Bronchial epithelial cell (primary cell): ENCODE measurements around the gene KLKB1. TPM values are rescaled to one million over a fixed set of nuclear protein-coding genes. Genes with fewer than 3 reads are reported as not detected.

ENCODE experiments used
- DNase-seq: peaks from one replicate; pipeline ENCODE4 v3.0.0-alpha.2; 2010; ENCODE audit warnings: low read depth
- FAIRE-seq: peaks from 2 replicates; lab custom pipeline; 2011; peaks lifted over from hg19 to GRCh38; lab: Jason Lieb, UNC
- H3K27me3 ChIP-seq: 2 replicates; pipeline ENCODE4 v1.5.1; 2011; ENCODE audit warnings: low read length; ENCODE audit not compliant: control insufficient read depth, insufficient read depth
- H3K36me3 ChIP-seq: 2 replicates; pipeline ENCODE4 v1.5.1; 2011; ENCODE audit warnings: low read length; ENCODE audit not compliant: control insufficient read depth, insufficient read depth
- H3K4me3 ChIP-seq: 2 replicates; pipeline ENCODE4 v1.5.1; 2011; ENCODE audit warnings: mild to moderate bottlenecking, low read depth, low read length, control low read depth
- total RNA-seq: library from RNA; depleted of rRNA; stranded (reverse); fragments of >200 nt; gene quantifications from 2 replicates; pipeline ENCODE4 v1.2.1, GENCODE V29; 2014
- TF ChIP-seq, protein P1 (sequence below): IDR thresholded peaks from 2 replicates; pipeline ENCODE4 v1.5.1; 2011; ENCODE audit warnings: mild to moderate bottlenecking, moderate library complexity, low read length, control low read depth, inconsistent platforms; ENCODE audit not compliant: insufficient read depth, severe bottlenecking

KLKB1 gene
- total RNA-seq, 1 donor from 2014 or later: not detected

DNA sequence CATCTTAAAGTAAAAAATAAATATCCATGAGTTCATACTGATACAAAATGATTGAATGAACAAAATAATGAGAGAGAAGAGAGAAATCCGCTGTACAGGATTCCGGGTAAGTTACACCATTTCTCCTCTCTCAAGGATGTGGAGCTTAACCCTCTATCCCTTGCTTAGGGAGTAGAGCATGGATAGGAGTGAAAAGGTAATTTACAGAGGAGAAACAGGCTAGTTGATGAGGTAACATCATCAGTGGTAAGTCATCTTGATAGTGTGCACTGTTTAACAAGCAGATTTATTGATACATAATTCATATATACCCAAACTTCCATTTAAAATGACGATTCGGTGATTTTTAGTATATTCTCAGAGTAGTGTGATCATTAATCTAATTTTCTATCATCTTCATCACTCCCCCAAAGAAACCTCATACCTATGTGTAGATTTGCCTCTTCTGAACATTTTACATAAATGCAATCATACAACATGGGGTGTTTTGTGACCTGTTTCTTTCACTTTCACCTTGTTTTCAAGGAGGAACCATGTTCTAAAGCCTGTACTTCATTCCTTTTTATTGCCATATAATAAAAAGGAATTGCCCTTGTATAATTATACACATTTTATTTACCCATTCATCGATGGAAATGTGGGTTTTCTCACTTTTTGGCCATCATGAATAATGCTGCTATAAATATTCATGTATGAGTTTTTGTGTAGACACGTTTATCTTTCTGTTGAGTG is 73.5 kb downstream of the KLKB1 start:
- no peak for FAIRE-seq

DNA sequence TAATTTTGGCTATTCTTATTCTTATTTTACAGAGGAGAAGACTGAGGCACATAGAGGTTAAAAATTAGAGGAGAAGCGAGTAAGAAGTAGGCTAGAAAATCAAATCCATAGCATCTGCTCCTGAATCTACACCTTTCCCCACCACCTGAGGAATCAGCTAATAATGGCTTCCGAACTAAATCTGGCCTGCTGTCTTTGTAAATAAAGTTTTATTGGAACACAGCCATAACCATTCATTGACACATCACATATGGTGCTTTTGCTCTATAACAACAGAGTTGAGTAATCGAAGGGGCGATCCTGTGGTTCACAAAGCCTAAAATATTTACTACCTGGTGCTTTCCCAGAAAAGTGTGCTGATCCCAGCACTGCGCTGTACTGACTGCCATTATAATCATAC is 76.9 kb downstream of the KLKB1 start:
- FAIRE-seq (no peak), DNase-seq (no peak)
- Histone ChIP-seq H3K27me3 (peaks cover 2% of the 10 kb centered on the region), H3K36me3 (no peaks in the 10 kb centered on the region), H3K4me3 (no peak overlapping the region)
- TF ChIP-seq, protein P1, sequence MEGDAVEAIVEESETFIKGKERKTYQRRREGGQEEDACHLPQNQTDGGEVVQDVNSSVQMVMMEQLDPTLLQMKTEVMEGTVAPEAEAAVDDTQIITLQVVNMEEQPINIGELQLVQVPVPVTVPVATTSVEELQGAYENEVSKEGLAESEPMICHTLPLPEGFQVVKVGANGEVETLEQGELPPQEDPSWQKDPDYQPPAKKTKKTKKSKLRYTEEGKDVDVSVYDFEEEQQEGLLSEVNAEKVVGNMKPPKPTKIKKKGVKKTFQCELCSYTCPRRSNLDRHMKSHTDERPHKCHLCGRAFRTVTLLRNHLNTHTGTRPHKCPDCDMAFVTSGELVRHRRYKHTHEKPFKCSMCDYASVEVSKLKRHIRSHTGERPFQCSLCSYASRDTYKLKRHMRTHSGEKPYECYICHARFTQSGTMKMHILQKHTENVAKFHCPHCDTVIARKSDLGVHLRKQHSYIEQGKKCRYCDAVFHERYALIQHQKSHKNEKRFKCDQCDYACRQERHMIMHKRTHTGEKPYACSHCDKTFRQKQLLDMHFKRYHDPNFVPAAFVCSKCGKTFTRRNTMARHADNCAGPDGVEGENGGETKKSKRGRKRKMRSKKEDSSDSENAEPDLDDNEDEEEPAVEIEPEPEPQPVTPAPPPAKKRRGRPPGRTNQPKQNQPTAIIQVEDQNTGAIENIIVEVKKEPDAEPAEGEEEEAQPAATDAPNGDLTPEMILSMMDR: no peak

More for the DNA sequence above, 73.5 kb downstream of the KLKB1 start:
- no peak overlapping the region for H3K4me3 ChIP-seq
- no peak for DNase-seq
- TF ChIP-seq, protein P1: no peak
- H3K36me3 ChIP-seq: no peaks in the 10 kb centered on the region
- no peaks in the 10 kb centered on the region for H3K27me3 ChIP-seq

DNA sequence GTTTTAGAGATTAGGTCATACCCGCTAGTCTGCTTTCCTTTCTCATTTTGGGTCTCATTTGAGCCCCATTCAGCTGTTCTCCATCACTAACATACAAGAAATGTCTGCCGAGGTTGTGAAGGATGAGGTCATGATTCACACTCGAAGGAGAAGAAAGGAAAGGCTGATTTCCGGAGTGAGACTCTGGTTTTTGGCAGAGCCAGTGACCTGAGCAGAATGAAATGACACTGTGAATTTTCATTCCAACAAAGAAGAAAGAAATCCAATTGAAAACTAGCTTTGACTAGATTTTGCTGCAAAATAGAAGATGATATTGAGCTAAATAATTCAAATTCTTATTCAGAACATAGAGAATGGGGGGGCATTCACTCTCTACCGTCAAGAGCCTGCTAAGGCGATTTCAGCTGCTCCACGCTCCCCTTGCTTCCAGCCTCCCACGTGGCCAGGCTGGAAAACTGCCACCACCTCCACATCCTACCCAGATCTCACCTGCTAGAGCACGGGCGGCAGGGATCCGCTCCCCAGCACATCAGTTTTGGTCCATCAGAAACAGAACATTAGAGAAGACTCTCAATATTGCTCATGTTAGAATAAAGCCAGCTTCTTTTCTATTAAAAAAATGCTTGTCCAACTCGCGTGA is 77.7 kb downstream of the KLKB1 start:
- no peak overlapping the region for H3K4me3 ChIP-seq
- FAIRE-seq (no peak), DNase-seq (no peak)
- TF ChIP-seq, protein P1: no peak
- H3K36me3 ChIP-seq: no peaks in the 10 kb centered on the region
- H3K27me3 ChIP-seq: peaks cover 2% of the 10 kb centered on the region

DNA sequence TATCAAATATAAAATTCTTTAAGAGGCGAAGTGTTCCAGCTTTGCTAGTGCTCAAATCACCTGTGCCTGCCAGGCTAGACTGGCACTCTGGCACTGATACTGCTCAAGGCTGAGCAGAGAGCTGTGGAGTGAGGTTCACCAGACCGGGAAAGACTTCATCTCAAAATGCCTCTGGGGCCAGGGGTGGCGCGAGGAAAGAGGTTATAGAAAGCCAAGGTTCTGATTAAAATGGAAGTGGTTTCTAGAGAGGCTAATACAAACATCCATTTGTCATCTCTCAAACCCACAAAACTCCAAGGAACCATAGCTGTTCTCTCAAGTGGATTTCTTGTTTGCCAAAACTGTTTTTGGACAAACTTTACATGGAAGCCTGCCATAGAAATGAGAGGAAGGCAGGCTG is 80.2 kb downstream of the KLKB1 start:
- FAIRE-seq: no peak
- peaks cover 2% of the 10 kb centered on the region for H3K27me3 ChIP-seq
- TF ChIP-seq, protein P1: no peak
- DNase-seq: no peak
- H3K36me3 ChIP-seq: no peaks in the 10 kb centered on the region
- H3K4me3 ChIP-seq: no peak overlapping the region

DNA sequence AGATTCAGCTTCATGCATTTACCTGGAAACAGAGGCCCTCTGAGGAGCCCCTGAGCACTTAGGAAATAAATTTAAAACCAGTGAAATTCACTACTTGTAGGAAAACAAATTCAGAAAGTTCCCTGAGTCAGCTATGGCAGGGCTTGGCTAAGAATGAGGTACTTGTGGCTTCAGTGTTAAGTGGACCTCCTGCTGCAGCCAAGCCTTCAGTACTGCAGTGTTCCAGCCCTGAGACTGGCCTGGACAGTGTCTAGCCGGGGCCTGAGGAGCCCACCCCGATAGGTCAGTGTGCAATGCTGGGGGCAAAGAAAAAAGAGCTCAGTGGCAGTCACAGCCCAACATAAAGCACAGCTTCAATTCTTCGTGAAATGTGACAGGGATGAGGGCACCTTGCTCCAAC is 80.6 kb downstream of the KLKB1 start:
- Histone ChIP-seq H3K4me3 (no peak overlapping the region), H3K36me3 (no peaks in the 10 kb centered on the region), H3K27me3 (peaks cover 2% of the 10 kb centered on the region)
- FAIRE-seq: no peak
- TF ChIP-seq, protein P1: no peak
- no peak for DNase-seq

Other genes with a start within 250 kb of the KLKB1 start
- gene TLR3, start 158.4 kb upstream of the KLKB1 start, total RNA-seq: 0.26 and 0.38 TPM in 2 replicates
- 0.26 and 0.64 TPM in 2 replicates for gene FAM149A, start 122.8 kb upstream of the KLKB1 start, total RNA-seq
- 2.2 and 7.4 TPM in 2 replicates for gene CYP4V2, start 35.9 kb upstream of the KLKB1 start, total RNA-seq
- gene F11, start 38.7 kb downstream of the KLKB1 start, total RNA-seq: not detected in 2 replicates